B cell (primary cell): ENCODE data around the gene MAFF. TPM values are rescaled to one million over a fixed set of nuclear protein-coding genes. Genes with fewer than 3 reads are reported as not detected.

ENCODE experiments used
- ATAC-seq: fragments of 200-7000 bp; cut with Tn5 transposase; one replicate; pipeline ENCODE4 v1.10.0; 2021; ENCODE audit warnings: low read depth, mild to moderate bottlenecking, moderate number of reproducible peaks, moderate library complexity
- CTCF ChIA-PET: fragments of 350-600 bp; sonication (Branson Sonifier 250); formaldehyde crosslinking; loops from one replicate; lab custom pipeline; 2021; ENCODE audit warnings: antibody characterized with exemption, inconsistent platforms; lab: Charles Lee
- POLR2A ChIA-PET: fragments of 350-600 bp; sonication (Branson Sonifier 250); formaldehyde crosslinking; loops from one replicate; lab custom pipeline; 2021; ENCODE audit warnings: antibody characterized with exemption; lab: Charles Lee
- DNase-seq: peaks from one replicate; pipeline ENCODE4 v3.0.0; 2013
- H2AFZ ChIP-seq: 2 replicates; pipeline ENCODE4 v1.6.1; 2012; ENCODE audit warnings: mild to moderate bottlenecking, low read depth, low read length; ENCODE audit not compliant: insufficient read depth, poor library complexity, severe bottlenecking
- H3K27ac ChIP-seq, 2 donors: 1 replicate in 1 of 2; 2 replicates in 1 of 2; pipeline ENCODE4 v1.5.1; 2012 to 2013; ENCODE audit warnings: low read length in 2 of 2, mild to moderate bottlenecking in 2 of 2, moderate library complexity in 1 of 2
- H3K27me3 ChIP-seq, 4 experiments: fragments of 200-600 bp in 1 of 4; sonication (generic) in 1 of 4; replicated peaks in 1 of 4; 1 replicate in 2 of 4; 2 replicates in 2 of 4; pipeline versions ENCODE4 v1.6.1 to v1.7.0; 2013 to 2016; ENCODE audit warnings: low read length in 3 of 4, mild to moderate bottlenecking in 2 of 4, mixed read lengths in 1 of 4, moderate library complexity in 1 of 4; ENCODE audit not compliant: insufficient read depth in 4 of 4, control insufficient read depth in 3 of 4; ENCODE audit errors: control extremely low read depth in 1 of 4
- H3K36me3 ChIP-seq, 2 experiments: replicated peaks in 1 of 2; 1 replicate in 1 of 2; 2 replicates in 1 of 2; pipeline versions ENCODE4 v1.6.1 to v1.7.1; 2013; ENCODE audit warnings: low read length in 1 of 2; ENCODE audit not compliant: insufficient read depth in 2 of 2, control insufficient read depth in 1 of 2; ENCODE audit errors: control extremely low read depth in 1 of 2, extremely low read depth in 1 of 2
- H3K4me1 ChIP-seq, 2 donors: fragments of 200-600 bp in 1 of 2; sonication (generic) in 1 of 2; 1 replicate in 1 of 2; 2 replicates in 1 of 2; pipeline versions ENCODE4 v1.5.1 to v1.6.1; 2013 to 2017; ENCODE audit warnings: low read length in 2 of 2; ENCODE audit not compliant: control insufficient read depth in 2 of 2, insufficient read depth in 2 of 2
- H3K4me2 ChIP-seq: replicated peaks from 2 replicates; pipeline ENCODE3; 2012; ENCODE audit warnings: mild to moderate bottlenecking, low read depth, low read length; ENCODE audit not compliant: poor library complexity, severe bottlenecking
- H3K4me3 ChIP-seq, 5 experiments: fragments of 200-600 bp in 1 of 5; sonication (generic) in 1 of 5; 1 replicate in 3 of 5; 2 replicates in 2 of 5; pipeline versions ENCODE4 v1.5.1 to v1.7.0; 2011 to 2016; ENCODE audit warnings: low read length in 4 of 5, mild to moderate bottlenecking in 4 of 5, low read depth in 2 of 5, control low read depth in 1 of 5, moderate library complexity in 1 of 5; ENCODE audit not compliant: insufficient read depth in 1 of 5; ENCODE audit errors: control extremely low read depth in 1 of 5, extremely low read depth in 1 of 5
- H3K79me2 ChIP-seq: fragments of 200-600 bp; sonication (generic); one replicate; pipeline ENCODE4 v1.6.0; 2016; ENCODE audit warnings: low read length; ENCODE audit not compliant: control insufficient read depth, insufficient read depth
- H3K9ac ChIP-seq: fragments of 200-600 bp; sonication (generic); 2 replicates; pipeline ENCODE4 v1.6.1; 2017; ENCODE audit warnings: mild to moderate bottlenecking, low read length, moderate library complexity
- H3K9me3 ChIP-seq, 3 donors: one replicate each; pipeline versions ENCODE4 v1.6.1 to v1.7.1; 2013; ENCODE audit warnings: low read length in 2 of 3; ENCODE audit not compliant: control insufficient read depth in 2 of 3, insufficient read depth in 1 of 3; ENCODE audit errors: control extremely low read depth in 1 of 3
- H4K20me1 ChIP-seq: 2 replicates; pipeline ENCODE4 v1.6.0; 2012; ENCODE audit warnings: mild to moderate bottlenecking, low read length; ENCODE audit not compliant: insufficient read depth, control insufficient read depth, poor library complexity, severe bottlenecking
- H3K27ac Mint-ChIP-seq: one replicate; pipeline ENCODE4 v1.8.0; 2021; ENCODE audit warnings: mixed read lengths
- H3K27me3 Mint-ChIP-seq: one replicate; pipeline ENCODE4 v1.8.0; 2021; ENCODE audit warnings: mixed read lengths
- H3K4me1 Mint-ChIP-seq: one replicate; pipeline ENCODE4 v1.8.0; 2021; ENCODE audit warnings: mixed read lengths
- H3K4me3 Mint-ChIP-seq: one replicate; pipeline ENCODE4 v1.8.0; 2021; ENCODE audit warnings: mixed read lengths
- H3K9me3 Mint-ChIP-seq: one replicate; pipeline ENCODE4 v1.8.0; 2022; ENCODE audit warnings: mixed read lengths; ENCODE audit not compliant: insufficient read depth
- EZH2 ChIP-seq: IDR thresholded peaks from 2 replicates; pipeline ENCODE4 v1.6.1; 2012; ENCODE audit warnings: borderline replicate concordance, low read depth, mild to moderate bottlenecking, moderate library complexity, low read length; ENCODE audit not compliant: insufficient read depth, poor library complexity, severe bottlenecking
- WGBS: methylation state at CpG from one replicate; pipeline ENCODE4 v1.1.5; 2013; ENCODE audit warnings: missing lambda C conversion rate; ENCODE audit not compliant: insufficient coverage; 5-methylcytosine and 5-hydroxymethylcytosine counted together
- intact Hi-C: fragments of 100-400 bp; cut with micrococcal nuclease; formaldehyde crosslinking; loops from one replicate; pipeline ENCODE4 v1.10.0; 2022
- polyA plus RNA-seq: library from polyadenylated mRNA; depleted of rRNA; stranded (reverse); fragments of >200 nt; gene quantifications from 2 replicates; pipeline ENCODE4 v1.2.3, GENCODE V29; 2012
- total RNA-seq, 2 donors: library from RNA; stranded (reverse); fragments of 120-200 nt in 1 of 2; gene quantifications; 1 replicate in 1 of 2; 2 replicates in 1 of 2; pipeline versions ENCODE4 v1.2.3 to v1.2.4, GENCODE V29; 2013 to 2022
- TF ChIP-seq, protein P1 (sequence below): fragments of 200-600 bp; IDR thresholded peaks from one replicate; pipeline ENCODE4 v1.8.0; 2022; ENCODE audit warnings: antibody characterized with exemption, mild to moderate bottlenecking

The MAFF gene
- total and polyA plus RNA-seq, 2 donors (not counting 1 experiment from before 2014, with no cell fraction given): 5.3 to 18.0 TPM

- CTCF ChIA-PET: interaction anchor here (0.6 to 1.5 kb wide), 10 partner anchors 8 to 311 kb away, joined by 3 read pairs; no protein-coding TSS in a partner anchor
- TF ChIP-seq, protein P1, sequence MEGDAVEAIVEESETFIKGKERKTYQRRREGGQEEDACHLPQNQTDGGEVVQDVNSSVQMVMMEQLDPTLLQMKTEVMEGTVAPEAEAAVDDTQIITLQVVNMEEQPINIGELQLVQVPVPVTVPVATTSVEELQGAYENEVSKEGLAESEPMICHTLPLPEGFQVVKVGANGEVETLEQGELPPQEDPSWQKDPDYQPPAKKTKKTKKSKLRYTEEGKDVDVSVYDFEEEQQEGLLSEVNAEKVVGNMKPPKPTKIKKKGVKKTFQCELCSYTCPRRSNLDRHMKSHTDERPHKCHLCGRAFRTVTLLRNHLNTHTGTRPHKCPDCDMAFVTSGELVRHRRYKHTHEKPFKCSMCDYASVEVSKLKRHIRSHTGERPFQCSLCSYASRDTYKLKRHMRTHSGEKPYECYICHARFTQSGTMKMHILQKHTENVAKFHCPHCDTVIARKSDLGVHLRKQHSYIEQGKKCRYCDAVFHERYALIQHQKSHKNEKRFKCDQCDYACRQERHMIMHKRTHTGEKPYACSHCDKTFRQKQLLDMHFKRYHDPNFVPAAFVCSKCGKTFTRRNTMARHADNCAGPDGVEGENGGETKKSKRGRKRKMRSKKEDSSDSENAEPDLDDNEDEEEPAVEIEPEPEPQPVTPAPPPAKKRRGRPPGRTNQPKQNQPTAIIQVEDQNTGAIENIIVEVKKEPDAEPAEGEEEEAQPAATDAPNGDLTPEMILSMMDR: no peak
- no peak for TF ChIP-seq EZH2
- Histone ChIP-seq H3K4me2 (peak overlapping the region; percentile 28), H3K4me1 (peaks cover 3 to 19% of the 10 kb centered on the region in 2 donors), H3K79me2 (peaks cover 15% of the 10 kb centered on the region), H3K27me3 (no peaks in the 10 kb centered on the region), H3K9ac (no peak overlapping the region), H3K4me3 (no peak overlapping the region), H3K9me3 (no peaks in the 10 kb centered on the region), H2AFZ (no peak overlapping the region), H3K27ac (peak overlapping the region; percentile 6 to 12), H3K36me3 (no peaks in the 10 kb centered on the region), H4K20me1 (peaks cover 5% of the 10 kb centered on the region)
- peak overlapping the region; percentile 75 for H3K27ac Mint-ChIP-seq
- intact Hi-C loops: loop anchor here (1.0 kb wide), 3 partner anchors 12 to 134 kb away; partner anchors contain the start of genes PLA2G6 and TMEM184B
- ATAC-seq (peak; percentile 22), DNase-seq (no peak)
- WGBS: 82% methylated on average over 8 of the region's 15 CpGs
- peak overlapping the region; percentile 71 for H3K4me3 Mint-ChIP-seq
- peaks cover 28% of the 10 kb centered on the region for H3K4me1 Mint-ChIP-seq
- H3K27me3 Mint-ChIP-seq: no peaks in the 10 kb centered on the region
- no peaks in the 10 kb centered on the region for H3K9me3 Mint-ChIP-seq
- POLR2A ChIA-PET: interaction anchor here (0.6 to 1.4 kb wide), 4 partner anchors 8 to 396 kb away, joined by 3 to 4 read pairs (median 3); partner anchors contain the start of gene TMEM184B
These were observed 59.2 kb downstream of the MAFF start for GRCh38 chr22:38260761-38261681.
